Mucosa of descending colon (tissue), 3 donors: ENCODE data around the gene PREP. TPM values are rescaled to one million over a fixed set of nuclear protein-coding genes. Genes with fewer than 3 reads are reported as not detected.

Experiments used
- ATAC-seq: fragments of 200-7000 bp; cut with Tn5 transposase; one replicate; pipeline ENCODE4 v1.9.1; 2020; ENCODE audit warnings: mild to moderate bottlenecking, moderate library complexity
- DNase-seq, 3 donors: peaks; one replicate each; pipeline ENCODE4 v3.0.0-alpha.2; 2020
- H3K36me3 ChIP-seq: fragments of 200-600 bp; one replicate; pipeline ENCODE4 v1.8.0; 2021; ENCODE audit warnings: low read depth, mild to moderate bottlenecking
- H3K4me1 ChIP-seq: fragments of 200-600 bp; one replicate; pipeline ENCODE4 v1.8.0; 2021; ENCODE audit warnings: low read depth, mild to moderate bottlenecking
- H3K4me3 ChIP-seq: fragments of 200-600 bp; one replicate; pipeline ENCODE4 v1.8.0; 2021; ENCODE audit warnings: mild to moderate bottlenecking
- H3K9me3 ChIP-seq: fragments of 200-600 bp; one replicate; pipeline ENCODE4 v1.8.0; 2021; ENCODE audit warnings: mild to moderate bottlenecking
- CTCF ChIP-seq: fragments of 200-600 bp; IDR thresholded peaks from one replicate; pipeline ENCODE4 v1.8.0; 2022; ENCODE audit warnings: antibody characterized with exemption, mild to moderate bottlenecking
- intact Hi-C, 2 donors: fragments of 100-400 bp; cut with DNase I in 1 of 2; cut with micrococcal nuclease in 1 of 2; formaldehyde crosslinking; loops; one replicate each; pipeline versions ENCODE4 v1.11.0 to v1.11.1; 2022; cut with DNase I, micrococcal nuclease
- total RNA-seq, 3 donors: library from RNA; stranded (reverse); fragmentation: NEBNext Ultra II Directional in 2 of 3; extraction: Animal tissue kit (Norgen Biotek cat#: 25700) in 2 of 3; gene quantifications; one replicate each; pipeline versions ENCODE4 v1.2.1 to v1.2.4, GENCODE V29; 2021 to 2023
- donor health status: DM: no; HTN: no; CAD: no; lungs with moderate emphysema.
- donor health status: DM: no; HTN: no; CAD: no.
- donor health status: DM: no; HTN: yes; CAD: no.

Gene PREP
- total RNA-seq, 3 donors from 2014 or later, result 46.5 to 74.2 (median 72.3) TPM

- Histone ChIP-seq H3K9me3 (no peaks in the 10 kb centered on the region), H3K4me3 (no peak overlapping the region), H3K4me1 (no peaks in the 10 kb centered on the region), H3K36me3 (peaks cover 3% of the 10 kb centered on the region)
- ATAC-seq, result no peak
- no peak for DNase-seq
- intact Hi-C loops, result no loop called here
- TF ChIP-seq CTCF, result no peak
Observed at GRCh38 chr6:105291525-105291924, 111.4 kb downstream of the PREP start.

GRCh38 chr6:105282631-105283585, 120.0 kb downstream of the PREP start:
- peaks cover 5% of the 10 kb centered on the region for H3K36me3 ChIP-seq
- TF ChIP-seq CTCF, result no peak

GRCh38 chr6:105280033-105280432, 122.8 kb downstream of the PREP start:
- Histone ChIP-seq H3K36me3 (peaks cover 5% of the 10 kb centered on the region), H3K4me1 (no peaks in the 10 kb centered on the region), H3K9me3 (no peaks in the 10 kb centered on the region), H3K4me3 (no peak overlapping the region)
- ATAC-seq, result no peak
- no peak for TF ChIP-seq CTCF
- intact Hi-C loops, result no loop called here
- DNase-seq, result no peak

More at GRCh38 chr6:105282631-105283585, 120.0 kb downstream of the PREP start:
- DNase-seq (no peak), ATAC-seq (no peak)
- H3K4me1 ChIP-seq, result no peaks in the 10 kb centered on the region
- no peak overlapping the region for H3K4me3 ChIP-seq
- intact Hi-C loops, result no loop called here
- H3K9me3 ChIP-seq, result no peaks in the 10 kb centered on the region

GRCh38 chr6:105279463-105279862, 123.4 kb downstream of the PREP start:
- H3K4me1 ChIP-seq, result no peaks in the 10 kb centered on the region
- ATAC-seq (no peak), DNase-seq (no peak)
- no peak for TF ChIP-seq CTCF
- intact Hi-C loops, result no loop called here
- no peaks in the 10 kb centered on the region for H3K9me3 ChIP-seq
- no peak overlapping the region for H3K4me3 ChIP-seq
- peaks cover 5% of the 10 kb centered on the region for H3K36me3 ChIP-seq

GRCh38 chr6:105278813-105279212, 124.1 kb downstream of the PREP start:
- Histone ChIP-seq H3K4me1 (no peaks in the 10 kb centered on the region), H3K9me3 (no peaks in the 10 kb centered on the region), H3K4me3 (no peak overlapping the region), H3K36me3 (no peaks in the 10 kb centered on the region)
- intact Hi-C loops, result no loop called here
- DNase-seq, result no peak
- ATAC-seq, result no peak
- TF ChIP-seq CTCF, result no peak
